Hematopoietic multipotent progenitor cell (in vitro differentiated cells): ENCODE results near the gene RASAL1. TPM values are rescaled to one million over a fixed set of nuclear protein-coding genes. Genes with fewer than 3 reads are reported as not detected.

Source experiments
- DNase-seq, 3 donors: peaks; one replicate each; pipeline ENCODE4 v3.0.0-alpha.2; 2011 to 2015; ENCODE audit warnings: low read depth in 2 of 3, low spot score in 2 of 3
- total RNA-seq: library from RNA; depleted of rRNA; stranded (reverse); fragments of >200 nt; gene quantifications from one replicate; pipeline ENCODE4 v1.2.3, GENCODE V29; 2012

The RASAL1 gene
- total RNA-seq, 1 donor: 0.27 TPM

DNA sequence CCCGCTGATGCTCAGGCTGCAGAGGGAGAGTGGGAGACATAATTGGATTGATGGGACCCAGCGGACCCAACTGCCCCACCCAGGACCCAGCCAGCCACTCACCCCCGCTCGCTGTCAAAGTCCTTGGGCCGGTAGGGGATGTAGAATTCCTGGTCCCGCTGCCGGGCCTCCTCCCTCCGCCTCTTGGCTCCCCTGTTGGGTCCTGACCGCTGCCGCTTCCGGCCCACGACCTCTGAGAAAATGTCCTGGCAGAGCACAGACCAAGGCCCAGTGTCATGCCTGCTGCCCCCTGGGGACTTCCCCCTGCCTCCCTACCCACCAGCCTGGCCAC is 27.4 kb upstream of the RASAL1 start:
- DNase-seq: no peak

DNA sequence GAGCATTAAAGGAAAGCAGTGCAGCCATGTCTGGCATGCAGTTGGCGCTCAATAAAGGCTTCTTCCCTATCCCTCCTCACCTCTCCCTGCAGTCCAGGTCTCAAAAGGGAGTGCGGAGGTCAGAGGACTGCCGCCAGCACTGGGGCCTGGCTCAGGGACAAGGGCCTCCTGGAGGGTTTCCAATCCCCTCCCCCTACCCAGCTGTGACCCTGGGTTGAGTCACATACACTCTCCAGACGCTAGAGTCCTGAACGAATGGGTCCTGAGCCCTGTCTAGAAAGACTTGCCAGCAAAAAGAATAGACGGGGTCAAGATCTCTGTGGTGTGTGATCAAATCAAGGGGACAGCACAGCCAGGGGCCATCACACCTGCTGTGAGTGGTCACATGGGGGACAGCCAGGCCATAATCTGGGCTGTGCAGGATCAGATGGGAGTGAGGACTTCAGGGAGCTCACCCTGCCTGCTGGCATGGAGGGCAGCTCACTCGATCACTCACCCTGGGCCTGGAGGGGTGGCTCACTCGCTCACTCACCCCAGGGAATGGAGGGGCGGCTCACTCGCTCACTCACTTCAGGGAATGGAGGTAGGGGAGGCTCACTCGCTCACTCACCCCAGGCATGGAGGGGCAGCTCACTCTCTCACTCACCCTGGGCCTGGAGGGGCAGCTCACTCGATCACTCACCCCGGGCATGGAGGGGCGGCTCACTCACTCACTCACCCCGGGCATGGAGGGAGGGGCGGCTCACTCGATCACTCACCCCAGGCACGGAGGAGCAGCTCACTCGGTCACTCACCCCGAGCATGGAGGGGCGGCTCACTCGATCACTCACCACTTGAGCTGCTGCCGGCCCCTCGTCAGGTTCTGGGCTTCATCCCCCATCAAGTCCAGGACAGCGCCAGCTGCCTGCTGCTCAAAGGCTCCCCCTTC is 26.8 kb upstream of the RASAL1 start:
- DNase-seq: no peak

DNA sequence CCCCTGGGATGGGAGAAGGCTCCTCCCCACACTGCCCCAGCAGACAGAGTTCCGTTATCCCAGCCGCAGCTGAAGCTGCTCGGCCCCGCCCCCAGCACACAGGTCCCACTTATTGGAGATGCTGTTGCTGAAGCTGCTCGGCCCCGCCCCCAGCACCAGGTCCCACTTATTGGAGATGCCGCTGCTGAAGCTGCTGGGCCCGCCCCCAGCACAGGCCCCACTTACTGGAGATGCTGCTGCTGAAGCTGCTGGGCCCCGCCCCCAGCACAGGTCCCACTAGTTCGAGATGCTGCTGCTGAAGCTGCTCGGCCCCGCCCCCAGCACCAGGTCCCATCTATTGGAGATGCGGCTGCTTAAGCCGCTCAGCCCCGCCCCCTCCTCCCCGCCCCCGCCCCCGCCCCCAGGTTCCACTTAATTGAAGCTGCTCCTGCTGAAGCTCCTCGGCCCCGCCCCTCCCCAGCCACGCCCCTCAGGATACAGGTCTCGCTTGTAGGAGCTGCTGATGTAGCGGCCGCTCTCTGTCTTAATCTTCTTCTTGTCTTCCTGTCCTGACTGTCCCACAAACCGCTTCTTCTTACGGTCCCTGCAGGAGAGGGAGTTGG is 26.0 kb upstream of the RASAL1 start:
- DNase-seq: no peak

DNA sequence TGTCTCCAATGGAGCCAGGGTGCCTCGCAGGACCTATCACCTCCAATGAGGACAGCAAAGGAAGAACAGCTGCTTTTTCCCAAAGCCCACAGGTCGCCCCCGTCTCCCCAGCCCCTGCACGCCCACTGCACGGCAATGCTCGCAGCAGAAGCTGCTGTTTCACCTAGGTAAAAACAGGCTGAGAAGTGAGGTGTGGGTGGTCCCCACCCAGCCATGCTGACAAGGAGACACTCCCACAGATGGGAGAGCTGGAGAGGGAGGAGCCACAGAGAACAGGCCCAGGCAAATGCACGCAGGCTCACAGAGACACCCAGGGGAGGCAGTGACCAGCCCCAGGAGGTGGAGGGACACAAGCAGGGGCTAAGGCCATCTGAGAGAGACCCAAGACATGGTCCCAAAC is 24.4 kb upstream of the RASAL1 start:
- no peak for DNase-seq

DNA sequence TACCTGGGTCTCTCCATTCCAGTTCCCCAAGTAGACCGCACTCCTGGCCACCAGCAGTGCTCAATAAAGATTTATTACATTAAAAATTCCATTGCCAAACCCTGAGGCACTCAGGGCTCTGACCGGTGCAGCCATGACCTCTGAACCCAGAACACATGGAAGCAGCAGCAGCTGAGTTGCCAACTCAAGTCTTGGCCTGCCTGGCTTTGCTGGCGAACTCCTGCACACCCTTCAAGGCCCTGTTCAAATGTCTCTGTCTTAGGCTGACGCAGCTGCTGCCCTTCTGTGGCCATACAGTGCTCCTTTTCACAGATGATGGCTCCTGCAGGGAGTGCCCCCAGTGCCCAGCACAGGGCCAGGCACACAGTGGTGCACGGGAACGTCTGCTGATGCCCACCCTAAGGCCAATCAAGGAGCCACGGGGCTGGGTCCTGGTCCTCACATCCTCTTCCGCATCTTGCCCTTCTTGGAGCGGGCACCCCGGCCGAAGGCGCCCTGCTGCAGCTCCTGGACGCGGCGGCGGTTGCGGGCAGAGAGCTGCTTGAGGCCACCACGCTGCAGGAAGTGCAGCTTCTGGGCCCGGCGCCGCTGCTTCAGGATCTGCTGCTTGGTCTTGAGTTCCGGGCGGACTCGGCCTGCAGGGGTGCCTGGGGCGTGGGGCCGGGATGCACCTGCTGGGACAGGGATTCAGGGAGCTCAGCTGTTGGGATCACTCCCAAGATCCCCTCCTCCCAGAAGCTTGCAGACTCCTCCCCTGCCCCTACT is 23.1 kb upstream of the RASAL1 start:
- DNase-seq: no peak

DNA sequence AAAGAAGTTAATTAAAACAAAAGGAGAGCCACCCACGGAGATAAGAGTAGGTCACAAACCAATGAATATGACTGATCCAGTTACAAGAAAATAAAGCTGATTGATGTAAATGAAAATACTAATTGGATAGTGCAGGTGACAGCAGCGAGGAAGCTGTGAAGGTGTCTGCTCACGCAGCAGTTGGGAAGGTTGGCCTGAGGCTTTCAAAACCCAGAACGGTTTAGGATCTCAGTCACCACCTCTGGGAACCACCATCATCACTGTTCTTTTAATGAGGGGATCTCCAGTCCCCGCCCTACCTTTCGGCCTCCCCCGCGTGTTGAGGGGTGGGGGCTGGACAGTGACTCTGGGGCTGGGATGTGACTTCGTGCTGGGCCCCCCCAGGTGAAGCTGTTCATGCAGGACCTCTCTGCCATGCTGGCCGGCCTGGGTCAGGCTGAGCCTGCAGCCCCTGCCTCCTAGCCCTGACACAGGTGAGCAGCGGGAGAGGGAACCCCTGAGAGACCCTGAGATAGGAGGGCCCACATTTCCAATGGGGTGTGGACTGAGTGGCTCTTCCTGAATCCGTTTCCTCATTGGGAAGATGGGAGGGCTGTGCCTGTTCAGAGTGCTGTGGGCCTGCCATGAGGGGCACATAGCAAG is 21.8 kb upstream of the RASAL1 start:
- DNase-seq: no peak

DNA sequence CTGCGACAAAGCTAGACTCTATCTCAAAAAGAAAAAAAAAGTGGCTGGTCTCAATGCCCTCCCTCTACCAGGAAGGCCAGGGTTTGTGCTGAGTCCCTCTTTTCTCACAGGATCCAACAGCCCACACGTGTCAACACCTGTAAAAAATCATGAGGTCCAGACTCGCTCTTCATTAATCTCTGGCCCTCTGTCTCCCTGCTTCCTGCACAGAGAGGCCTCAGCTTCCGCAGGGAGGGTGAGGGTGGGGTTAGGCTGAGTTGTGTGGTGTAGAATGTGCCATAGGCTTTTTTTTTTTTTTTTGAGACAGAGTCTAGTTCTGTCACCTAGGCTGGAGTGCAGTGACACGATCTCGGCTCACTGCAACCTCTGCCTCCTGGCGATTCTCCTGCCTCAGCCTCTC is 20.1 kb upstream of the RASAL1 start:
- DNase-seq: peak in 2 of 3 donors; percentile 58 to 75

DNA sequence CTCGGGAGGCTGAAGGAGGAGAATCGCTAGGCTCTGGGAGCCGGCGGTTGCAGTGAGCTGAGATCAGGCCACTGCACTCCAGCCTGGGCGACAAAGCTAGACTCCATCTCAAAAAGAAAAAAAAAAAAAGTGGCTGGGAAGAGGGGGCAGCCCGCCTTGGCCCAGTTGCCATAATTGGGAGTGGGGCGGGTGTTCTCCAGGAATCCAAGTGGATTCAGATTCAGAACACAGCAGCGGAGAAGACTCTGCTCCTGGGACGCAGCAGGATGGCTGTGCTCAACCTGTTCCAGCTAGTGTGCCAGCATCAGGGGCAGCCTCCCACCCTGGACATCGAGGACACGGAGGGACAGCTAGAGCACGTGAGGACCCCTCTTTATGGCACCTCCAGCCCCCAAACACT is 19.5 kb upstream of the RASAL1 start:
- no peak for DNase-seq

DNA sequence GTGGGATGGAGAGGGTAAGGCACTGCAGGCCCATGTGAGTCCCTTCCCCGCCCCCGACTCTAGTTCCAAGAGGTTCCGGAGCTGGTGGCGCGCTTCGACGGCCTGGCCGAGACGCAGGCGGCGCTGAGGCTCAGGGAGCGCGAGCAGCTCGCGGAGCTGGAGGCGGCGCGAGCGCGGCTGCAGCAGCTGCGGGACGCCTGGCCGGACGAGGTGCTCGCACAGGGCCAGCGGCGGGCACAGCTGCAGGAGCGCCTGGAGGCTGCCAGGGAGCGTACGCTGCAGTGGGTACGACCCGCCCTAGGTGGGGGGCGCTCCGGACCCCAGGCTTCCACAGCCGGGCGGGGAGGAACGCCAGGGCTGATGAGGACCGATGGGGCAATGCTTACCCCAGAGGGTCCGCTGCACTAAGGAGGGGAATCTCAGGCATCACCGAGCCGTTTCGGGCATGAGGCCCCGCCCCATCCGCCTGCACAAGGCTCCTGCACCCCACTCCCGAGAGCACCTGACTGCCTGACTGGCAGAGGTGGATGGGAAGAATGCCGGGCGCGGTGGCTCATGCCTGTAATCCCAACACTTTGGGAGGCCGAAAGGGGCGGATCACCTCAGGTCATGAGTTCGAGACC is 18.9 kb upstream of the RASAL1 start:
- peak in 1 of 3 donors; percentile 41 for DNase-seq

DNA sequence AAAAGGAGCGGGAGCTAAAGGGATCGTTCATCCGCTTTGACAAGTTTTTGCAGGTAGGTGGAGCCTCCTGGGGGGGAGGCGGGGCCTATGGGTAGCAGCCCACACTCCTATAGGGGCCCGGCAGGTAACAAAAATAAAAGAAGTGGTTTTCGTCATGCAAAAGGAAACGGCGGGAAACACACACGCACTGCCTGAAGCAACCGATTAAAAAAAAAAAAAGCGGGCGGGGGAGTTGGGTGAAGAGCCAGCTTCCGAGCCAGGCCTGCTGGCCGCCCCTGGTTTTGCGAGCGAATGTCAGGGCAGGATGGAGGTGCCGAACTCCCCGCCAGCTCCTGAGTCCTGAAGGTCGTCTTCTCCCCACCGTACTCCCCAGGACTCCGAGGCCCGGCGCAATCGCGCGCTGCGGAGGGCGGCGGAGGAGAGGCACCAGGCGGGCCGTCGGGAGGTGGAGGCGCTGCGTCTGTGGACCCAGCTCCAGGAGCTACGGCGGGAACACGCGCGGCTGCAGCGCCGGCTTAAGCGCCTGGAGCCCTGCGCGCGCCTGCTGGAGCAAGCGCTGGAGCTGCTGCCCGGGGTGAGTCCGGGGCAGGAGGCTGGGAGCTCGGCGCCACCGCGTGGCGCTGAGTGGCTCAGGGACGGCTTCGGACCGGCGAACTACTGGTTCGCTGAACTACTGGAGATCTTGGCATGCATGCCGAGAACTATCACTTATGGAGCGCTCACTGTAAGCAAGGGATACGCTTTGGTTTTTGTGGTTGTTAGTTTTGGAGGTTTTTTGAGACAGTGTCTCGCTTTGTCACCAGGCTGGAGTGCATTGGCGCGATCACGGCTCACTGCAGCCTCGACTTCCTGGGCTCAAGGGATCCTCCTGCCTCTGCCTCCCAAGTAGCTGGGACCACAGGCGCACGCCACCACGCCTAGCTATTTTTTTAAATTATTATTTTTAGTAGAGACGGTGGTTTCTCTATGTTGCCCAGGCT is 17.6 kb upstream of the RASAL1 start:
- peak; percentile 44 to 79 (median 72) for DNase-seq

DNA sequence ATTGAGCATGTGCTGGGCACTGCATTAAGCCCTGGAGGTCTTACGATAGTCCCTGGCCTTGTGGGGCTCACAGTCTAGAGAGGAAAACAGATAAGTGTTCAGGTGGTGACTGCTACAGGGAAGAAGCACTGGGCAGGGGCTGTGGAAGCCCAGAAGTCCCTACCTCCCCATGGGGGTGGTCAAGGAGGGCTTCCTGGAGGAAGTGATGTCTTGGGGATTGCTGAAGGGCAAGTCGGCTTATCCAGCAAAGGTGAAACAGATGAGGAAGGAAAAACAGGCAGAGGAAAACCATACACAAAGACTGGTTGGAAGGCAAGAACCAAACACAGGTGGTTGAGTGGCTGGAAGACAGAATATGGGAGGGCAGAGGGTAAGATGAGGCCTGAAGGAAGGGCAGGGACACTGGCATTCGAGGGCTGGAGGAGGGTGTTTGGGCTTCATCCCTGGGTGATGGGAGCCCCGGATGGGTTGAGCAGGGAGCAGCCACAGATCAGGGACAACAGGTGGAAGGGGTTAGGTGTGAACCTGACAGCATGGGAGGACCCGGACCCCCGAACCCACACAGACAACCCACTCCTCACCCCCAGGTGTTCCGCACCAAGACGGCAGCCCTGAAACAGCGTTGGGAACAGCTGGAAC is 16.8 kb upstream of the RASAL1 start:
- no peak for DNase-seq

DNA sequence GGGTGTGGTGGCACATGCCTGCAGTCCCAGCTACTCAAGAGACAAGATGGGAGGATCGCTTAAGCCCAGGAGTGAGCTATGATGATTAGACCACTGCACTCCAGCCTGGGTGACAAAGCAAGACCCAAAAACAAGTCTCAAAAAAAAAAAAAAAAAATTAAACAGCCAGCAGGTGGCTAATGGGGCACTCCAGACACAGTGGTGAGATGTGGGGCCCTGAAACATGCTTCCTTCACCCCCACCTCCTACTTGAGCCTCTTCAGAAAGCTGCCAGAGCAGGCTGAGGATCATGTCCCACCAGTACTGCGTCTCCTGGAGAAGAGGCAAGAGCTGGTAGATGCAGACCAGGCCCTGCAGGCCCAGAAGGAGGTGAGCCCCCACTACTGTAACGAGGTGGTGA is 16.1 kb upstream of the RASAL1 start:
- no peak for DNase-seq

DNA sequence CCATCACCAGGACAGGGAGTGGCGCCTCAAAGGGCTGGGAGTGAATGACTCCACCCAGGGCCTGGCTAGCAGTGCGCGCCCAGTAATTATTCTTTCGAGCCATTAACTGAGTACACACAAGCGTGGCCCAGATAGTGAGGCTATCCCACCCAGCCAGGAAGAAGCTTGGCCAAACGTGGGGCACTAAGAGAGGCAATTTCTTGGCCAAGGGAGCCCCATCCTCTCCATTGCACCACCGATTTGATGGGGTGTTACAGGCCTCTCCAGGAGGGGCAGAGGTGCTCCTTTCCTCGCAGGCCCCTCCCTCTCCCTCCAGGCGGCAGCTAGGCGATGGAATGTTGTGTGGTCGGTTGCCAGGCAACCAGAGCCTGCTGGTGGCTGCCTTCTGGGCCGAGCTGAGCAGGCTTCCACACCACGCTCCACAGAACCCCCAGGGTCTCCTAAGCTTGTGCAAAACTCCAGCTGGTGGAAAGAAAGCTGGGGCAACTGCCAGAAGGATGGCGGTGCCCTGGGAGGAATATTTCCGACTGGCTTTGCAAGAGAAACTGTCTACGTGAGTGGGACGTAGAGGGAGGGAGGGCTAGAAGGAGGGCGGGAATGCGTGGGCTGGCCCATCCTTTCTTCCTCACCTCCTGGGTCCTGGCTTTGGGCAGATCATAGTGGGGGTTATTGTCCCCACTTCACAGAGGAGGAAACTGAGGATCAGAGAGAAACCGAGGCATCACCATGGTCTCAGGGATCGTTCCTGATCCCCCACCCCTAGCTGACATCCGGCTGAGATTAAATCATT is 14.0 kb upstream of the RASAL1 start, which contains the start of gene CFAP73:
Gene CFAP73 (plus strand): TSS at position 364 of the 790 bp plus-strand sequence. CDS start 134 bp downstream, at position 498.
- peak in 2 of 3 donors; percentile 87 to 90 for DNase-seq

DNA sequence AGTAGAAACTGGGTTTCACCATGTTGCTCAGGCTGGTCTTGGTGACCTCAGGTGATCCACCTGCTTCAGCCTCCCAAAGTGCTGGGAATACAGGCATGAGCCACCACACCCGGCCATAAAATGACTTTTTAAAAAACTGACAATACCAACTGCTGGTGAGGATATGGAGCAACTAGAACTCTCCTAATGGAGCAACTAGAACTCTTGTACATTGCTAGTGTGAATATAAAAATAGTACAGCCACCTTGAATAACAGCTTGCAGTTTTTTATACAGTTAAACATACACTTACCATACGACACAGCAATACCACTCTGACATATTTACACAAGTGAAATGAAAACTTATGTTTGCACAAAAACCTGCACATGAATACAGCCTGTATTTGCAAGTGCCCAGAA is 11.4 kb upstream of the RASAL1 start:
- DNase-seq: no peak

DNA sequence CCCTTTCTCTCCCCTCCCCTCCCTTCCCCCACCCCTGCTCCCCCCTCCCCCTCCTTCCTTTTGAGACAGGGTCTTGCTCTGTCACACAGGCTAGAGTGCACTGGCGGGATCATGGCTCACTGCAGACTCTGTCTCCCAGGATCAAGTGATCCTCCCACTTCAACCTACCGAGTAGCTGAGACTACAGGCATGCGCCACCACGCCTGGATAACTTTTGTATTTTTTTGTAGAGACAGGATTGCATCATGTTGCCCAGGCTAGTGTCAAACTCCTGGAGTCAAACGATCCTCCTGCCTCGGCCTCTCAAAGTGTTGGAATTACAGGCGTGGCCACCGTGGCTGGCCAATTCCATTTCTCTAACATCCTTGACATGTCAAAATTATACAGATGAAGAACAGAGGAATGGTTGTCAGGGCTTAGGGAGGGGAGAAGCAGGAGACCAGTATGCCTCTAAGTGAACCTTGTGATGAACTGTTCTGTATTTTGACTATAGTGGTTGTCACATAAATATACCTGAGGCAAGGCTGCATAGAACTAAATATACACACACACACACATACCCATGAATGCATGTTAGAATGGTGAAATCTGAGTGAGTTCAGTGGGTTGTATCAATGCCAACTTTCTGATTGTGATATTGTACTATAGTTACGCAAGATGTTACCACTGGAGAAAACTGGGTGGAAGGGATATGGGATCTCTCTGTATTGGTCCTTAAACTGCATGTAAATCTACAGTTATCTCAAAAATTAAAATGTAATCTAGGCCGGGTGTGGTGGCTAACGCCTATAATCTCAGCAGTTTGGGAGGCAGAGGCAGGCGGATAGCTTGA is 10.4 kb upstream of the RASAL1 start:
- no peak for DNase-seq

DNA sequence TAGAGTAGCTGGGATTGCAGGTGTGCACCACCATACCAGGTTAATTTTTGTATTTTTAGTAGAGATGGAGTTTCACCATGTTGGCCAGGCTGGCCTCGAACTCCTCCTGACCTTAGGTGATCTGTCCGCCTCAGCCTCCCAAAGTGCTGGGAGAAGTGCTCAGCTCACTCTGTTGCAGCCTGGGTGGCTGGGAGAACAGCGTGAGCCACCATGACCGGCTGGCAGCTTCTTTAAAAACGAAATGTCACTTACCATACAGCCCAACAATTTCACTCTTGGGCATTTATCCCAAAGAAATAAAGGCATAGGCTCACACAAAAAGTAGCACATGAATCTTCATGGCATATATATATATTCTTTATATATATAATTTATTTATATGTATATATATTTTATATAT is 9.2 kb upstream of the RASAL1 start:
- no peak for DNase-seq

DNA sequence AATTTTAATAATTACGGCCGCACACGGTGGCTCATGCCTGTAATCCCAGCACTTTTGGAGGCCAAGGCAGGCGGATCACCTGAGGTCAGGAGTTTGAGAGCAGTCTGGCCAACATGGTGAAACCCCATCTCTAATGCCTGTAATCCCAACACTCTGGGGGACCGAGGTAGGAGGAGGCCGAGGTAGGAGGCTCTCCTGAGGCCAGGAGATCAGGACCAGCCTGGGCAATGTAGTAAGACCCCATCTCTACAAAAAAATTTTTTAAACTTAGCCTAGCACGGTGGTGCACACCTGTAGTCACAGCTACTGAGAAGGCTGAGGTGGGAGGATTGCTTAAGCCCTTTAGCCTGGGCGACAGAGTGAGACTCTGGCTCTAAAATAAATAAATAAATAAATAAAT is 8.4 kb upstream of the RASAL1 start:
- DNase-seq: no peak
